GM18519 (cell line): ENCODE results near the gene HBM.
"Not testable (repeated sequence)": the region's sequence is repeated elsewhere in the genome, so short reads cannot be mapped to it uniquely, and the experiment has no call there.

Source experiments
- ATAC-seq: cut with Tn5 transposase; IDR thresholded peaks from one replicate; pipeline ENCODE4 v1.9.1; 2021; ENCODE audit warnings: mild to moderate bottlenecking, moderate library complexity; ENCODE audit not compliant: unreplicated experiment, low FRiP score

HBM gene

GRCh38 chr16:180681-181564 is 15.1 kb downstream of the HBM start:
- ATAC-seq, result no peak

DNA sequence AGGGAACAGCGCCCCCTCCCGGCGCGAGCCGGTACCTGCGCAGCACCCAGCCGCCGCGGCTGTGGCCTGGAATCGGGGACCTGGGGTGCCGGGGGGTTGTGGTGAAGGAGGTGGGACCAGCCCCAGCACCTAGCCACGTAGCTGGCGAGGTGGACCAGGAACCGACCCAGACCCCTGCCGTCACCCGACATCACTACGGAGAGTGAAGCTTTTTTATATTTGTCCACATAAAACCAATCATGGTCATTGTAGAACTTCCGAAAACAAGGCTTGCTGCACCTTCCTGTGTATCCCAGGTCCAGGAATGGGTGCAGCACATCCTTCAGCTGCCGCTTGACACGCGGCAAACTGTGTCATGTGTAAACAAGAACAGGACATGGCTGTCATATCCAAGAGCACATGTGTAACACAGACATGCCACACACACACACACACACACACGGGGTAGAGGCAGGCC is 15.8 kb downstream of the HBM start:
- ATAC-seq, result no peak

DNA sequence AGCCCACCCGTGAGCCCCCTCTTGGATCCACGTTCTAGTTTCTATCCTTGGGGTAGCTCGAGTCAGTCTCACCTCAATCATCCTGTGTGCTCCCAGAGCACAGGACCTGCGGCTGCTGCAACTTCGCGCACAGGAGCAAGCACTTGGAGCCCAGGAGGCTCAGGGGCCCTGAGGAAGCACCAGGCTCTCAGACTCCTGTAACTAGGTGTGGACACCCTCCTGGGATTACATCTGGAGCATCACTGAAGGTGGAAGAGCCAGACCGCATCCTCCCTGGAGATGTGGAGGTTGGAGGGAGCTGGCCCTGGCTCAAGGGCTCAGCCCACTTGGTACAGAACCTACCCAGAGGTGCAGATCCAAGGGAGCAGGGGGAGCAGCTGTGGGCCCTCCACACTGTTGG is 17.2 kb downstream of the HBM start:
- ATAC-seq, result no peak

DNA sequence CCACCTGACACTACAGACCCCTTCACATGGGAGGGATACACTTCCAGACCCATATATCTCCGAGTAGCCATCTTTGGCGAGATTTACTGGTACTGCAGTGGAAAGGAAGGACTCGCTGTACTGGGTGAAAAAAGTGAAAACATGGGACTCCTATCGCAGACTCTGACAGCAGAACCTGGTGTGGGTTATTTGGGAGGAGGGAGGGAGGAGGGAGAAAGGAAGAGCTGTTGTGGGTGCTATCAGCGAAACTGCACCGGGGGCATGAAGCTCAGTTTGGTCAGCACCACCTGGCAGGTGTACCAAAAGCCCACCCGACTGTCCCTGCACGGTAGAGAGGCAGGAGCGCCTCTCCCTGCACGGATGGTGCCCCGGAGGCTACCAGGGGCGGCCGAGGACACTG is 19.4 kb downstream of the HBM start:
- no peak for ATAC-seq

DNA sequence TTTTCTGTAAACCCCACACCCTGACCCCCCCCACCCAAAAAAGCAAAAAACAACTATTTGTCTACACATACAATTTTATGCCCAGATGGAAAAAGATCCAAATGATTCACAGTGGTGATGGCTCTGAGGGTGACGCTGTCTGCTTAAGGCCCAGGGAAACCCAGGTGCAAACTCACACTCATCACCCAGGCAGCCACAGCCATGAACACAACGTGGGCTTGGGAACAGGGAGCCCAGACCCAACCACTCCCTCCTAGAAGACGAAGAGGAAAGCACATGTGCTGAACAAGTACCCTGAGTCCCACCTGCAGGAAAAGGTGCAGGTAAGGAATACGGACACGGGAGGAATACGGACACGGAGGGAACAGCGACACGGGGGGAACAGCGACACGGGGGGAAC is 19.9 kb downstream of the HBM start:
- ATAC-seq, result no peak

DNA sequence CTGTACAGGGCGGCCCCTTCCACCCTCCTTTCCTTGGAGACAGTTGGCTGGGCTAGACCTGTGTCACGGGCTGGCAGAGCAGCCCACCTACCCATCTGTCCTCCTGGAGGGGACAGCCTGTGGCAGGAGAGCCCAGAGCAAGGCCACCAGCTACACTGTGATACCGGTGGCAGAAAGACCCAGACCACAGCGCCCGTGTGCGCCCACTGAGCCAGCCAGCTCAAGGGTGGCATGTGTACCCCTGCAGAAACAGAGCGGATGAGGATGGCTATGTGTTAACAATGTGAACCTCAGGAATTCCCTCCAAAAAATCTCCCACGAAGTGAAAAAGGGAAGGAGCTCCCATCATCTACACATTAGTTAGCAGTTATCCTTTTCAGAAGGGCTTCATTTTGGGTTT is 21.6 kb downstream of the HBM start:
- ATAC-seq, result no peak

DNA sequence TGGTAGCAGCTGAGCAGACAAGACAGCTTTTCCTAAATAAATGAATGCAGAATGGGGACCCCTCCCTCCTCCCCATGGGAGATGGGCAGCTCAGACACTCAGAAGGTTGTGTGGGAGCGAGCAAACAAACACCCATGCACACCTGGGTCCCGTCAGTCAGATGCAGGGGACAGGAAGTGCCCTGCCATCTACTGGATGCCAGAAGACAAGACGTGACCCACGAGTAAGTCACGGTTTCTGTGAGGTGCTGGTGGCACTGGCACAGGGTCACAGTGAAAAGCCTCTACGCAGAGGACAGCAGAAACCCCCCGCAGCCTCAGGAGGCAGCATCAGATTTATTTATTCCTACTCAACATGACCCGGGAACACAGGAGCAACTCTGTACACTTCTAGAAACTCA is 22.9 kb downstream of the HBM start:
- ATAC-seq, result no peak

DNA sequence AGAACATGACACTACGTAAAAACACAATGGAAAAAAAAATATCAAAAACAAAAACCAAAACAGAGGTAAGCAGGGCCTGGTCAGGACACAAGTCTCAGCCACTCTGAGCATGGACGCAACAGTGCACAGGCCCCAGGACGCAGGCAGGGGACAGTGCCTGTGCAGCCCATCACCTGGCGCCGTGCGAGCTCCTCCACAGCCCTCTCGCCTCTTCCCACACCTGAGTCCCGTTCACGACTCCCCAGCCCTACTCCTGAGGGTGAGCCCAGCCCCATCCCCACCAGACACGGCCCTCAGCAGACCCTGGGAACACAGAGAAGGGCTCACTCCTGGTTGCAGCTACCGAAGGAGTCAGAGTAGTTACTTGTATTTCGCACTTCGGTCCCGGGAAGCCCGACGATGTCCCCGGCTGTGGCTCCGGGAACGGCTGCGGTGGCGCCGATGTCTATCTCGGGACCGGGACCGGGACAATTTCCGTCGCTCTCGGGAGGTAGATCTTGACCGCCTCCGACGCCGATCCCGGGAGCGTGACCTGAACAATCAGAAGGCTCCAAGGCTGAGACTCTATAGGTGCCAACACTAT is 23.9 kb downstream of the HBM start:
- ATAC-seq, result no peak

- ATAC-seq, result no peak
These were observed 26.1 kb downstream of the HBM start for GRCh38 chr16:191831-192230.

GRCh38 chr16:192686-193085 is 26.9 kb downstream of the HBM start:
- no peak for ATAC-seq

- ATAC-seq, result no peak
These were observed 27.7 kb downstream of the HBM start for GRCh38 chr16:193441-193840.

DNA sequence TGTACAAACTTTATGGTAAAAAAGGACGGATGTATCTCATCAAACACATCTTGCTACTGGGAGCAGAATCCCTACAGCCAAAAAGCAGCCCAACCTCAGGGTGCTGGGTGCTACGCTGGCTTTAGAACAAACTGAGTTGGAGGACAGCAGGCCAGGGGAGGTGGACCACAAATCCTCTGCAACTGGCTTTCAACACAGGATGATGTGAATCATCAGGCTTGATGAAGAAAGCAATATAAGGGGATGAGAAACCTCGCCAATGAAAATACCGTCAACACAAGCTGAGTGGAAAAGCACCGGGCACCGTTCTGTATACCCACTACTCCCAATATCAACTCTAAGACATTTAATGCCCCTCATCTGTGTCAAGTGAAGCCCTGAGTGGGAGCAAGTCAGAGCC is 28.7 kb downstream of the HBM start:
- ATAC-seq, result no peak

DNA sequence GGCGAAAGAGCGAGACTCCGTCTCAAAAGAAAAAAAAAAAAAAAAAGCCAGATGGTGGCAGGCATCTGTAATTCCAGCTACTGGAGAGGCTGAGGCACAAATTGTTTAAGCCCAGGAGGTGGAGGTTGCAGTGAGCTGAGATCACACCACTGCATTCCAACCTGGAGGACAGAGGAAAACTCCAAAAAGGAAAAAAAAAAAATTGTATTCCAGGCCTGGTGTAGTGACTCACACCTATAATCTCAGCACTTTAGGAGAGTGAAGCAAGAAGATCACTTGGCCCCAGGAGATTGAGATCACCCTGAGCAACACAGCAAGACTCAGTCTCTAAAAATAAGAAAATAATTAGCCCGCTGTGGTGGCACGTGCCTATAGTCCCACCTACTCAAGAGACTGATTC is 34.6 kb downstream of the HBM start:
- ATAC-seq, result no peak

GRCh38 chr16:203246-203645 is 37.5 kb downstream of the HBM start:
- ATAC-seq, result no peak

DNA sequence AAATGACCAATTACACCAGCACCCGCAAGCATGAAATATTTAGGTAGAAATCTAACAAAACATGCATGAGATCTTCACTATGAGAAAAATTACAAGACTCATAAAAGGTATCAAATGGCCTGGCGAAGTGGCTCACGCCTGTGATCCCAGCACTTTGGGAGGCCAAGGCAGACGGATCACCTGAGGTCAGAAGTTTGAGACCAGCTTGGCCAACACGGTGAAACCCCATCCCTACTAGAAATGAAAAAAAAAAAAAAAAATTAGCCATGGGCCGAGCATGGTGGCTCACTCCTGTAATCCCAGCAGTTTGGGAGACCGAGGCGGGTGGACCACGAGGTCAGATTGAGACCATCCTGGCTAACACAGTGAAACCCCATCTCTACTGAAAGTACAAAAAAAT is 38.3 kb downstream of the HBM start:
- ATAC-seq, result not testable (repeated sequence)

DNA sequence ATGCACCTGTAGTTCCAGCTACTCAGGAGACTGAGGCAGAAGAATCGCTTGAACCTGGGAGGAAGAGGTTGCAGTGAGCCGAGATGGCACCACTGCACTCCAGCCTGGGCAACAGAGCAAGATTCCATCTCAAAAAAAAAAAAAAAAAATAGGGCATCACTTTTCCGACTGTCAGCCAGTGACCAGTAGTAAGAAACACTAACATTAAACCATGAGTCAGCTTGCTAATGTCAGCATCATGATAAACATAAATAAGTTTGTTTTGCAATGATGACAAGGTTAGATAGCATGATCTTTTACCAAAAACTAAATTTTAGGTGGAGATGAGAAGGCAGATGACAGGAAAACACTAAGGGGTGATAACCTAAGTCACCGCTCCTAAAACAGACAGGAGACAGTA is 43.6 kb downstream of the HBM start:
- ATAC-seq, result not testable (repeated sequence)

DNA sequence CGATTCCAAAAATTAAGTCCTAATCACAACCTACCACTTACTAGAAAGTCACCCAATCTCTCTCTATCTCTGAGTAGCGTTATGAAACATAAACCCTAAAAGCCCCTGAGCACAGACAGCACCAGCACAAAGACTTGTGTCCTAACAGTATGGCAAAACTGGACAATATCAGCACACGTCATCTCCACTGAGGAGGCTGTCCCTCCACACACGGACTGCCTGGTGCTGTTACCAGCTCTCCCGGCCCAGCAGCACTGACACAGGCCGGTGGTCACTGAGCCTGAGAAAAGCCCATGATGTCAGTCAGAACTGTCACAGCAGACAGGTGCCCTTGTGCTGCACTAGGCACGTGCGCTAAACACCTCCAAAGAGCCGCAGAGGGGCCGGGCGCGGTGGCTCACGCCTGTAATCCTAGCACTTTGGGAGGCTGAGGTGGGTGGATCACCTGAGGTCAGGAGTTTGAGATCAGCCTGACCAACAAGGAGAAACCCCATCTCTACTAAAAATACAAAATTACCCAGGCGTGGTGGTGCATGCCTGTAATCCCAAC is 45.9 kb downstream of the HBM start:
- not testable (repeated sequence) for ATAC-seq

GRCh38 chr16:212999-213398 is 47.2 kb downstream of the HBM start:
- no peak for ATAC-seq
